HG03565 (cell line): ENCODE results near the gene ATP10A.

Experiments used
- ATAC-seq: cut with Tn5 transposase; IDR thresholded peaks from one replicate; pipeline ENCODE4 v1.9.1; 2021; ENCODE audit warnings: mild to moderate bottlenecking, moderate library complexity; ENCODE audit not compliant: unreplicated experiment

The ATP10A gene

GRCh38 chr15:25687276-25687675, 175.9 kb downstream of the ATP10A start:
- no peak for ATAC-seq

- ATAC-seq = no peak
Measured at GRCh38 chr15:25686780-25687179, 176.3 kb downstream of the ATP10A start.

DNA sequence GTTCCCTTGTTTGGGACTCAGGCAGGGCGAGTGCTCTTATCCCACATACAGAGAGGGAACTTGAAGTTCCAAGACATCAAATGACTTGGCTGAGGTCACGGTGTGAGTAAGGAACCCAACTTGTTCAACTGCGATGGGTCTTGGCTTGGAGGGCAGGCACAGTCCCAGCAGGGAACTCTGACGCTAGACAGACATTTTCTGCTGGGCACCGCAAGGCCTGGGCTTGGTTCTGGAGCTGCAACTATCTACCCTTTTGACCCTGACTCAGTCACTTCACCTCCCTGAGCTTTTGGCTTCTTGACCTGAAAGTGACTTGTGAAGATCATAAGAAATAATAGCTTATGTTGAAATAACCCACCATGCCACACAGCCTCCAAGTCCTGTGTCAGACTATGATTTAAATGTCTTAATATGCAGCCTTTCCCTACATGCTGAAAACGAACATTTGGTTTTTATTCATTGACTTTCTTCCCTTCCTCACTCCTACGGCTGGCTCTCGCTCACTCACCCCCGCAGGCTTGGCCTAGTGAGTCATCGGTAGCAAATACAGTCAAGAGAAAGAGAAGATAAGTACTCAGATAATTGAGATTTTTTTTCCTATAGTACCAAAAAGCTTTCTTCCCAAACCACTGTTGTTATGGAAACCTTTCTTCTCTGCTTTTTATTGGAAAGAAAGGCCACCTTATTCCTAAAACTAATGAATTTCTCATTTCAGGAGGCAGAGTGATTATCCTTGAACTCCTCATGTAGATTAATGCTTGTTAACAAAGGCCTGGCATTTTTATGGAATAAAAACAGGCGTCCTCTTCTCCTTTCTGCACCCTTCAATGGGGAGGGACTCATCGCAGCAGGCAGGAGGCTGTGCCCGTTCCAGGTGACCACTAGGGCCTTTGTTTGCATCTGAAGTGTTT, 178.4 kb downstream of the ATP10A start:
- no peak for ATAC-seq

GRCh38 chr15:25683911-25684310, 179.2 kb downstream of the ATP10A start:
- no peak for ATAC-seq

GRCh38 chr15:25683415-25683814, 179.7 kb downstream of the ATP10A start:
- no peak for ATAC-seq

GRCh38 chr15:25682340-25682739, 180.8 kb downstream of the ATP10A start:
- no peak for ATAC-seq

DNA sequence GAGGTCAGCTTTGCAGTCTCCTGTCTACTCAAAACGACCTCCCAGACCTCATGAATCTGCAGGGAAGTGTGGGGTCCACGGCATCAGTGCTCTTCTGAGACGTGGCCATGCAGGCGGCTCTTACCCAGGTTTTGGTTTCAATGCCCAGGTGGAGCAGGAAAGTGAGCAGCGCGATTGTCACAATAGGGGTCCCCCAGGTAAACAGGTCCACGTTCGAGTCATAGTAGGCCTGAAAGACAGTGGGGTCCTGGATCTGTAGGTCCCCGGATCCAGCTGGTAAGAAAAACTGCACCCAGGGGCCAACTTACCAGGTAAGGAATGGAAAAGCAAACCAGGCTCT, 182.5 kb downstream of the ATP10A start:
- ATAC-seq = no peak

- ATAC-seq = no peak
Measured at GRCh38 chr15:25679964-25680685, 183.0 kb downstream of the ATP10A start.

DNA sequence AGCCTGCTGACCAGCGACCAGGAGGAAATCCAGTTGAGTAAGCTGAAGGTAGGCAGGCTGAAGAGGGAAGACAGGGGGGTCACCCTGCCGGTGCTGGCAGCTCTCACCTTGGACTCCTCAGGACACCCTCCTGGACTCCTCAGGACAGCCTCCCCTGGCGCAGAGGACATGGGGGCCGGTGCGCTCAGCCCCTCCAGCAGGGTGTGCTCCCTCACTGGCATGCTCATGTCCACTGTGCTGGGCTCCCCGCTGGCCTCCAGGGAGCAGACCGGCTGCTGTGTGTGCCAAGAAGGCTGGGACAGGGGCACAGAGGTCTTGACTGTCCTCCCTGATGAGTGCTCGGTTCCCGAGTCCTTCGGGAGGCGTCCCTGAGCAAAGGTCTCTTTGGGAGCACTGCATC, 183.6 kb downstream of the ATP10A start:
- ATAC-seq = no peak

- no peak for ATAC-seq
Measured at GRCh38 chr15:25678500-25678855, 184.6 kb downstream of the ATP10A start.

DNA sequence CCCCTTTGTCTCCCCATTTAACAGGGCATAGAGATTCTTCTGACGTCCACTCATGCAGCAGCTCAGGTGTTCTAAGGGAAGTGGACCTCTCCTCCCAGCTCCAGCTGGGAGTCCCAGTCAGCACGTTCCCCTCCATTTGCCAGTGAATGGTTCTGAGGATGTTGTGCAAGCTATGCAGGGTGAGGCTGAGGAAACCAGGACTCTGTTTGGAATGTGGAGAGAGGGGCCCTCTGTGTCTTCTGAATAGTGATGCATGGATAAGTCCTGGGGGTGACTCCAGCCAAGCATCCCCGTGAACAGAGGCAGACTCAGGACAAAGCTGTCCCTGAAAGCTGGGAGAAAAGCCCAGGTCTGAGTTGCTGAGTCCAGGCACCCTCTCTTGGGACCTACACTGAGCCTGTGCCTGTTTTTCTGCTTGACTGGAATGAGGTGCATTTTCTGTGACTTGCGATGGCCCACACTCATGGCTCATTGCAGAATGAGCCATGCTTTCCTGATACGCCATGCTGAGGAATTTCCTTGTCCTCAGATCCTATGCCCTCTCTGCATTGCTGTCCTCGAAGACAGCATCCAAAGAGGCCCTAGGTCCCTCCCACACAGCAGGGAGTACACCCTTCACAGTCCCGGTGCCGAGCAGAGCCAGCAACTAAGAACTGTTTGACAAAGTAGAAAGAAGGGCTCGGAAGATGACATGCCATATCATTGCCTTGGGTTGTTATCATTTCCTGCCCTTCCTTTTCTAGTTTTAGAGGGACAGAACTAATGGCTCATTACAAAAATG, 185.2 kb downstream of the ATP10A start:
- ATAC-seq = no peak

- no peak for ATAC-seq
Measured at GRCh38 chr15:25676070-25676469, 187.1 kb downstream of the ATP10A start.

DNA sequence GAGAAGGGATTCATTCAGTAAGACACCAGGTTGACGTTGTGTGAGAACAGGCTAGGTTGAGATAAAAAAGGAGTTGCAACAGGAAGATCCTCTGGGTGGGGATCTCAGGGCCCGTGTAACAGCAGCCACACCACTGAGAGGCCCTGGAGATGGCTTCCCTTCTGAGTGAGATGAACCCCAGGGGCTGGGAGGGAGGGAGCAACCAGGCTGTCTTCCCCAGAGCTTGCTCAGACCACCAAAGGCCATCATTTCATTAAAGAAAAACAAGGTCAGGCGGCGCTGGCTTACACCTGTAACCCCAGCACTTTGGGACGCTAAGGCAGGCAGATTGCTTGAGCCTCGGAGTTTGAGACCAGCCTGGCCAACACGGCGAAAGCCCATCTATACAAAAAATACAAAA, 187.7 kb downstream of the ATP10A start:
- ATAC-seq = no peak

DNA sequence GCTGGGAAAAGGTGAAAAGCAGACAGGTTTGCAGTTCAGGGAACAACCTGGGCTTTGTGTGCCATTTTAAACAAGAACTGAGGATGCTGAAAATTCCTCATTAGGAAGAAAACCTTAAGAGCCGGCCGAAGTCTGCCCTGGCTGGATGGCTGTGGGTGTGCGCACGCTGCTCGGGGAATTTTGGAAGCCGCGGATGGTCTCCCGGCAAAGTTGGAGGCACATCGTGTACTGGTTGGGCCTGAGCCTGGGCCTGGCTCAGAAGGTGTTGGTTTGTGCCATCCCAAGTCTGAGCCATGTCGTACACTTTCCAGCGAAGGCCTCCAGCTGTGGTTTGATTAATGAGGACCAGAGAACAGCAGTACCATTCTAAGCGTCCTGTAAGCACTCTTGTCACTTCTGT, 188.2 kb downstream of the ATP10A start:
- no peak for ATAC-seq

DNA sequence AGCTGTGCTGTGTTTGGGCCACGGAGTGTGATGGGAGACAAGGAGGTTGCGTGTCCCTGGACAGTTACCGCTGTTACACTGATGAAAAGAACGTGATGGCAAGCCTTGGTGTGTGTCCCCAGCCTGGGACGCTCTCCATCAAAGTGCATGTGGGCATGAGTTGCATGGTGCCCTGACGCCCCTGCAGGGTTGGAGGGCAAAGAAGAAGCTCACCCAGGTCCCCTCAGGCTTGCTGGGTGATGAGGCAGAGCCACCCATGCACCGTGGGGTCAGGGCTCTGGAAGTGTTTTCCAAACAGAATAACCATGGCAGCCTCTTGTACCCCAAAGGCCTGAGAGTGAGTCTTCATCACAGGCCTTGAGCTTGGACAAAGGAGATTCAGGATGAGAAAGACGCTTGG, 189.2 kb downstream of the ATP10A start:
- ATAC-seq = no peak

GRCh38 chr15:25673351-25673750, 189.8 kb downstream of the ATP10A start:
- no peak for ATAC-seq

DNA sequence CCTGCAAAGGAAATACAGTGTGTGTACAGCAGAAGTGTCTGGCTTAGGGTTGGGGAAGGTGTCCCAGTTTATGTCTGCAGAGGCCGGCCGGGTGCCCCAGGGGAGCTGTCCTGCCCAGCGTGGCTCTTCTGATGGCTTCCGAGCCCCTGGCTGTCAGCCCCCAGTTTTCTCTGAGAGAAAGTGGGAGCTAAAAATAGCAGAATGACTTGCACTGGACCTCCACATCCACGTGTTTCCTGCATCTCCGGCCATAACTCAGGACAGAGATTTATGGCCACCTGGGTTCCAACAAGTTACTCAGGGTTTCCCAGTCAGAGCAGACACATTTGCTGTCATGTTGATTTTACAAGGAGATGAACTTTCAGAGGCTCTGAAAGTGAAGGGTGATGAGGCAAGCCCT, 192.0 kb downstream of the ATP10A start:
- no peak for ATAC-seq

GRCh38 chr15:25670621-25671020, 192.5 kb downstream of the ATP10A start:
- no peak for ATAC-seq

GRCh38 chr15:25670025-25670554, 193.0 kb downstream of the ATP10A start:
- ATAC-seq = no peak

- no peak for ATAC-seq
Measured at GRCh38 chr15:25668901-25669300, 194.2 kb downstream of the ATP10A start.

DNA sequence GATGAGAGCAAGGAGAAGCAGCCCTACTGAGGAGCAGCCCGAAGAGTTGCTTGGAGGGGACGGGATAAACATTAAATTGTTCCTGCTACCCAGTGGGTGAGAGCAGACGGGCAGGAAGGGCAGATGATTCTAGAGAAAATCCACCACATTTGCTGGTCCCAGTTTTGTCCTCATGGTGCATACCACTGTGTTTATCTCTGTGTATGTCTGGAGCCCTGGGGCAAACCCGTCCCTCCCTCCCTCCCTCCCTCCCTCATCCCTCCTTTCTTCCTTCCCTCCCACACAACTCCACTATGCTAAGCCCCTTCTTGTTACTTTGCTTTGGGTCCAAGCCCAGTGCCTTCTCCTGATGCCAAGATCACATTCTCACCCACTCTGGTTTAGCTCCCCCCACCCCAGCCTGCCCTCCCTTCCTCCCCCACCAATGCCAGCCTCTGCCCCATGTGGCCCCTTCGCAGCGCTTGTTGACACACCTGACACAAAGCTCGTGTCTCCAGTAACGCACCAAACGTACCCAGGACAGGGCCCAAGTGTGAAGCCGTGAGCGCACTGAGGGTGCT, 194.8 kb downstream of the ATP10A start:
- no peak for ATAC-seq
